Measurements from ENCODE around the gene FXYD2.
A peak's percentile ranks its signal among the peaks of the same experiment; 100 is the strongest.

The FXYD2 gene

GRCh38 chr11:117836077-117836960, 11.8 kb upstream of the FXYD2 start:
- FAIRE-seq (no peak), DNase-seq (ENCODE audit: insufficient read length, low spot score) (no peak)

- DNase-seq (ENCODE audit: insufficient read length, low spot score) (no peak), FAIRE-seq (no peak)
These were observed 11.0 kb upstream of the FXYD2 start for GRCh38 chr11:117835576-117835975.

DNA sequence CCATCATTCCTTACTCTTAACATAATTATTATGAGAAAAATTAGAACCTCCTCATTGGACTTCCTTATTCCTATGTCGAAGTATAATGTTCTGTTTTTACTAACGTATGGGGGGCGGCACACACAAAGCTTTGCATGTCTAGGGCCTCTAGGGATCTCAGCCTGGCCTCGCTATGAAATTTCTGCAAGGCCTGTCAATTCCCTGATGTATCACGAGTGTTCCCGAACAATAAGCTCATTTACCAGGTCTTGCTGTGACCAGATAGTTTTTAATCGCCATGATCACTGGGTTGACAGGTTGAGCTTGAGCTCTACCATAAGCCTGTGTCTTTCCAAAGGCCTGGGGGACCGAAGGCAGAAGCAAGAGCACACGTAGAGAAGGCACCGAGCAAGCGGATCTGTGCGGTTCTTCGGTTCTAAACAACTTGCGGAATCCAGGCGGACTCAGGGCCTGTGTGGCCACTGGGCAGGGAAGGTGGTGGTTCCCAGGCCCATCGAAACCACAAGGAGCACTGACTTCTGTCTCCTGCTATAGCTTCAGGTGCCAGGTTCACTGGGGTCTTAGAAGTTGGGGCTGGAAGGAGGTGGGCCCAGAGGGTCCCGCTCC, 10.4 kb upstream of the FXYD2 start:
- no peak for FAIRE-seq

DNA sequence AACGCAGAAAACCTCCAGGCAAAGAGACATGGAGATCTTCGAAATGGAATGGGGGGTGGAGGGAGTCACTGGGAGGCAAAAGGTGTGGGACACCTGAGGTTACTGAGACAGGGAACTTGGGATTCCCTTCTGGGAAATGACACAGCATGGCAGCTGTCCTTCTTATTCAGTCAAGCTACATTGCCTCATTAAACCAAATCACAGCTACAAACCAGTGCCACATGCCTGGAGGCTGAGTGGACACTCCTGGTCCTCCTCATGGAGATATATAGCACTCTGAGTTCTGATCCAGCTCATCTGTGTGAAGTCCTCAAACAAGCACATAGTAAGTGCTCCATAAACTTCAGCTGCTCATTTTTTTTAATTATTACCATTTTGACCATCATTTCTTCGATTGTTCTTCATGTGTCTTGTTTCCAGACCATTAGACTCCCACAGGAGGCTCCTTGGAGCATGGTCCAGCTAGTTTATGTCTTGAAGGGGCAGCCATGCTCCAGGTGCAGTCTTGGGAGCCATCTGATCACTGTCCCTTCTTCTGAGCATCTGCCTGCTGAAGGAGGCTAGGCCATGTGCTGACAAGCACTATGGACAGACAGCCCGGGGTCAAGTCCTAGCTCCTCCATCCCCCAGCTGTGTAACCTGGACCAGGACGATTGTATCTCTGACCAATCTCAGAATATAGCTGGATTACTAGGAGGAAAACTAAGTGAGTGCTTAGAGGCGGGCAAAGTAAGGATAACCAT, 9.7 kb upstream of the FXYD2 start:
- no peak for DNase-seq (ENCODE audit: insufficient read length, low spot score)
- no peak for FAIRE-seq

More for the DNA sequence above, 10.4 kb upstream of the FXYD2 start:
- no peak for DNase-seq (ENCODE audit: insufficient read length, low spot score)

DNA sequence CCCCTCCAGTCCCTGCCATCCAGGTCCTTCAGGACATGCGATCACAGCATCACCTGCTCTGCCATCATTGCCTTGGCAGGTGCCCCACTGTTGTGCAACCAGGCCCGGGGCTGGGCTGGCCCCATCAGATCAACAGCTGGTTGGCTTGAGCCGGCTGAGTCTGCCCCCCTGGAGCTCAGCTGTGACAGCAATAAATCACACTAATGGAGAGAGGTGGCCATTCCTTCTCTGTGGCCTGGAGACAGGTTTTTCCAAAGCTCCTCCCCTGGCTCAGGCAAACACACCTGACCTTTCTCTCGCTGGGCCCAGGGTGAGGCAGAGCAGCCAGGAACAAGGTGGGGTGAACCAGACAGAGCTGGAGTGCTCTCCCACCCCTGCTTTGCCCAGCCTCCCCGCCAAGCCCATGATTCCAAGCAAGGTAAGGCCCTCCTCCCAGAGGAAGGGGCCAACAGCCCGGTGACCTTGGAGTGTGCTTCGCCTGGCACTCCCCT, 8.9 kb upstream of the FXYD2 start:
- FAIRE-seq: no peak
- DNase-seq (ENCODE audit: insufficient read length, low spot score): no peak

DNA sequence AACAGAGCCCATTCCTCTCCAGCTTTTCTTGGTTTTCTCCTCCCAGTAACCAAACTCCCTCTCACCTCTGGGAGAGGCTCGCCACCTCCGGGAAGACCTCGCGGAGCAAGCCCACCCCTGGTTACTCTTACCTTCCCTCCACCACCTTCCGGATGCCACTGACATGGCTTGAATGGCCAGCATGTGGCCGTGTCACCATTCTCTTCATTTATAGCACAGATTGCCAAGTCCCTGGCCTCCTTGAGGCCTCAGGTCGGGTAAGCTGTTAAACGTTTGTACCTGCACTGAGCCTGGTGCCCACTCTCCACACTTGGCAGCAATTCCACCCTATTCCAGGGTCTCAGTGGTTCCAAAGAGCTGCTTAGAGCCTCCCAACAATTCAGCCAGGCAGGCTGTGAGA, 8.0 kb upstream of the FXYD2 start:
- no peak for FAIRE-seq

DNA sequence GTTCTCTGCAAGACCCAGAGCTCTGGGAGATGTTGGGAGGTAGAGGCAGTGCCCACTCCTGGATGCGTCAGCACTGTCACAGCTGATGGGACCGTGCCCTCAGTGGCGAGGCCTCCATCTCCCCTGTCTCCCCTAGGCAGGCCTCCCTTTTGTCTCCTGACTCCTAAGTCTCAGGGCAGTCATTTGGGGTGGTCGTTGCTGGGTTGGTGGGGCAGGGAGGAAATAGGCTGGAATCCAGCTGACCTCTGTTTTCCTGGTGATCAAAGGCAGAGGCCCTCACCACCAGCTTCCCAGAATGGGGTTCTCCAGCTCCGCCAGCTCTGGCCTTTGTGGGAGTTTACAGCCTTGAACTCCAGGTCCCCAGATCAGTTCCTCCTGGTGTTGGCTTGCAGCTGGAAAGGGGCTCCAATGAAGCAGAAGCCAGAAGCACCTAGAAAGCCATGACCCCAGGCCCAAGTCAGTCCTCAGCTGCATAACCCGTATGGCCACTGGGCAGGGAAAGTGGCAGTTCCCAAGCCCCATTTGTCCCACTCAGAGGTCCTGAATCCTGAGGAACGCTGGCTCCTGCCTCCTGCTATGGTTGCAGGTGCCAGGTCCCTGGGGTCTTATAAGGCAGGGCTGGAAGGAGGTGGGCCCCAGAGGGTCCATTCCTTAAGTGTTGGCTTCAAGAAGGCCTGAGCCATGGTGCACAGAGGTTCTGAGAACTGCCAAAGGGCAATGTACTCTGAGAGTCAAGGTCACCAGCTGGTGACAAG, 7.3 kb upstream of the FXYD2 start:
- no peak for FAIRE-seq
- DNase-seq (ENCODE audit: insufficient read length, low spot score): no peak

More for the DNA sequence above, 8.0 kb upstream of the FXYD2 start:
- no peak for DNase-seq (ENCODE audit: insufficient read length, low spot score)

- no peak for DNase-seq (ENCODE audit: insufficient read length, low spot score)
- FAIRE-seq: no peak
These were observed 6.3 kb upstream of the FXYD2 start for GRCh38 chr11:117830674-117831351.

DNA sequence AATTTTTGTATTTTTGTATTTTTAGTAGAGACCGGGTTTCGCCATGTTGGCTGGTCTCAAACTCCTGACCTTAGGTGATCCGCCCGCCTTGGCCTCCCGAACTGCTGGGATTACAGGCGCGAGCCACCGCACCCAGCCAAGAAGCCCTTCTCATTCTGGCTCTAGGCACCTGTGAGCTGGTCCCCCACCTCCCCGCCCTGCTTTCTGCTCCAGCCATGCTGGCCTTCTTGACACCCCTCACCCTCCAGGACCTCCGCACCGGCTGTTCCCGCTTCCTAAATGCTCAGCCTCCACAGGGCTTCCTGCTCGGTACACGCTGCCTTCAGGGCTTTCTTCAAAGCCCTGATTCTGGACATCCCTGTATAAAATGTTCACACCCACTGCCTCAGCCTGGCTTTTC, 5.5 kb upstream of the FXYD2 start:
- FAIRE-seq: no peak

DNA sequence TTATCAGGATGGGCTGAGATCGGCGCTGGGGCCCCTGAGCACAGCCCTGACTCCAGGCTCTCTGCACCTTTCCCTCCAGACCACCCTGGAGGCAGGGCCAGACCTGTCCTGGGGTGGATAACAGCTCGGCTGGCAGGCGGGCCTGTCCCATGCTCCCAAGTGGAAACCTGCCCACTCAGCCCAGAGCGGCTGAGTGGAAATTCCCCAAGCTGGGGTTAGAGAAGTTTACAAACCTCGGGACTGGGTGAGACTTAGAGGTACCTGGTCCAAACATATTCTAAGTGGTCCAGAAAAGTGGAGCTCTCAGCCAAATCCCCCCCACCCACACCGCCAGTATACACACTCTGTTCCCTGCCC, 4.8 kb upstream of the FXYD2 start:
- DNase-seq (ENCODE audit: insufficient read length, low spot score) (no peak), FAIRE-seq (no peak)

More for the DNA sequence above, 5.5 kb upstream of the FXYD2 start:
- DNase-seq (ENCODE audit: insufficient read length, low spot score): no peak

GRCh38 chr11:117828611-117829368, 4.2 kb upstream of the FXYD2 start:
- no peak for FAIRE-seq
- peak; percentile 70 for DNase-seq (ENCODE audit: insufficient read length, low spot score)

DNA sequence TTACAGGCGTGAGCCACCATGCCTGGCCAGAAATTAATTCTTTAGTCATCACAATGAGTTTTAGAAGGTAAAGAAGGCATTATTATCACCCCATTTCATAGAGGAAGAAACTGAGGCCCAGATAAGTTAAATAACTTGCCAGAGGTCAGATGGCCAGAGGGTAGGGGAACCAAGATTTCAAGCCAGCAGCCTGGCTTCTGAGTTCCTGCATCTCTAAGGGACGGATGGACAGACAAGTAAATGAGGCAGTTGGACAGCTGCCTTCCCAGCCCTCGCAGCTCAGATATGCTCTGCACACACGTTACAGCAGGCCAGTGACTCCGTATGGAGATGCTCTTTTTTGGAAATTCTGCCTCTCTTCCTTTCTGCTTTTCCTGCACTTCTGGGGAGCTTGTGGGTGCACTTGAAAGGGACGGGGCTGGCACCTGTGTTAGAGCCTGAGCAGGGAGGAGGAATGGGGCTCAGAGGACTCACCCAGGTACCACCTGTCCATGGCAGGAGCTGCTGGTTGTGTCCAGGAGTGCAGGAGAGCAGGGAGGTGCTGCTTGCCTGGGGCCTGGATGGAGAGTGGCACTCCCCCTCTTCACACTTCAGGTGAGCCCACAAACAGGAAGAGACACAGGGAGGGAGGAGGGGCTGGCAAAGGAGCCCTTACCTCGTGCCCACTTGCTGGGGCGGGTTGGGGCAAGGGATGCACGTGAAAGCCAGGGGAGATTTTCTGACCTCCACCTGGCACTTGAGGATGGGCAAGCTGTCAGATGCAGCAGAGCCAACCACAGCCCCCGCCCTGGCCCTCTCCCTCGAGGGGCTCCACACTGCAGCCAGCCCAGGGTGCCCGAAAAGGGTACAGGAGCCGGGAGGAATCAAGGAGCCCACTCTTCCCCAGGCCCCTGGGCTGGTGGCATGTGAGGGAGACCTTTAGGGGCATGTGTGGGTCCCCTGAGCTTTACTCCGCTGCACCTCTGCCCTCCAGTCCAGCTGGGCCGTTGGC, 3.3 kb upstream of the FXYD2 start:
- DNase-seq (ENCODE audit: insufficient read length, low spot score): no peak

GRCh38 chr11:117826832-117827231, 2.3 kb upstream of the FXYD2 start:
- FAIRE-seq (no peak), DNase-seq (ENCODE audit: insufficient read length, low spot score) (no peak)

More for the DNA sequence above, 3.3 kb upstream of the FXYD2 start:
- no peak for FAIRE-seq

- DNase-seq (ENCODE audit: insufficient read length, low spot score): no peak
- FAIRE-seq: no peak
These were observed 1.6 kb upstream of the FXYD2 start for GRCh38 chr11:117826190-117826570.

GRCh38 chr11:117825538-117826189, 1.1 kb upstream of the FXYD2 start:
- DNase-seq (ENCODE audit: insufficient read length, low spot score) (no peak), FAIRE-seq (no peak)

GRCh38 chr11:117823946-117824420, 561 bp downstream of the FXYD2 start:
- no peak for FAIRE-seq
- DNase-seq (ENCODE audit: insufficient read length, low spot score): no peak

DNA sequence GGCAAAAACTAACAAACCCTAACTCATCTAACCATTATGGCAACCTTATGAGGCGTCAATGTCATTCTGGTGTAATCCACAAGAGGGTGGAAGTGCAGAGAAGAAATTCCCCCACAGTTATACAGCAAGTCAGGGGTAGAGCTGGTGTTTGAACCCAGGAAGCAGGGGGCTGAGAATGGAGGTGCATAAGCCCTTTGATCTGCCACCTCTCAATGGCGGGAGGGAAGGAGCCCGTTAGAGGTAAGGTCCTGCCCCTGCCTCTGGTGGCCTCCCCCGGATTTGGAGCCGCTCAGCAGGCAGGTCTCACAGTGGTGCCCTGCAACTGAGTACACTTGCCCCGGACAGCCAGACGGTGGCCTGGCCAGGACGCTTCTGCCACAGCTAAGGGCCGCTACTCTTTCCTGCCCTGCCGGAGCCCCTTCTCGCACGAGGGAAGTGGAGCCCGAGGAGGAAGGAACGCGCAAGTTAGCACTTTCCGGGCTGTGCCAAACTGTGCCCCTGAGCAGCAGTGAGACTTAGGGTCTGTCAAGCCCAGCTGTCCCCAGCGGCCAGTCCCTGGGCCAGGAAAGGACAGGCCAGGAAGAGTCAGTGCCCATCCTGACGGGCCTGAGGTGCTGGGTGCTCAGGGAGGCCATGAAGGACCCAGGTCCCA, 1.1 kb downstream of the FXYD2 start:
- DNase-seq (ENCODE audit: insufficient read length, low spot score) (no peak), FAIRE-seq (no peak)
